ENCODE results near the gene NAV3. TPM values are rescaled to one million over a fixed set of nuclear protein-coding genes. Genes with fewer than 3 reads are reported as not detected.
A peak's percentile ranks its signal among the peaks of the same experiment; 100 is the strongest.

Gene NAV3
- polyA plus RNA-seq, 3 donors: 0.11 TPM; not detected in 2

- H3K4me3 ChIP-seq (replicated peaks in 1 of 3; ENCODE audit: low read depth in 2 of 3, low read length in 3 of 3): no peak overlapping the region
- Mint-ChIP-seq H3K27ac (no peak overlapping the region), H3K9me3 (peaks cover 0 to 3% (median 0%) of the 10 kb centered on the region in 7 donors), H3K36me3 (no peaks in the 10 kb centered on the region), H3K4me1 (no peaks in the 10 kb centered on the region), H3K4me3 (no peak overlapping the region), H3K27me3 (ENCODE audit: low read depth in 3 of 3) (peaks cover 0 to 3% (median 1%) of the 10 kb centered on the region in 3 donors)
- H3K27me3 ChIP-seq (ENCODE audit: control insufficient read depth in 2 of 2, insufficient read depth in 2 of 2, low read length in 2 of 2): no peaks in the 10 kb centered on the region
- no peak overlapping the region for H3K4me2 ChIP-seq (replicated peaks; ENCODE audit: extremely low read depth, low read length, poor library complexity, severe bottlenecking)
- no peaks in the 10 kb centered on the region for H4K20me1 ChIP-seq (ENCODE audit: insufficient read depth, low read length)
- intact Hi-C loops (cut with micrococcal nuclease): no loop called here
- no CpG with 5 or more reads among the region's 6 CpGs for WGBS (ENCODE audit: insufficient coverage)
- no peak for TF ChIP-seq CTCF (IDR thresholded peaks at IDR 0.05)
- no peak overlapping the region for H3K27ac ChIP-seq (ENCODE audit: low read depth in 1 of 2, low read length in 2 of 2)
- no peaks in the 10 kb centered on the region for H3K36me3 ChIP-seq (replicated peaks in 1 of 2; ENCODE audit: control insufficient read depth in 1 of 2, insufficient read depth in 2 of 2, low read length in 2 of 2)
- H2AFZ ChIP-seq (ENCODE audit: insufficient read depth, low read depth, low read length, poor library complexity, severe bottlenecking): no peak overlapping the region
- no peak overlapping the region for H3K9ac ChIP-seq (ENCODE audit: insufficient read depth, low read length, poor library complexity, severe bottlenecking)
- no peaks in the 10 kb centered on the region for H3K79me2 ChIP-seq (ENCODE audit: insufficient read depth, low read length)
- no peaks in the 10 kb centered on the region for H3K4me1 ChIP-seq (ENCODE audit: control insufficient read depth in 1 of 2, insufficient read depth in 2 of 2, low read length in 2 of 2)
- DNase-seq: no peak
- no peaks in the 10 kb centered on the region for H3K9me3 ChIP-seq (replicated peaks in 1 of 2; ENCODE audit: control insufficient read depth in 1 of 2, insufficient read depth in 1 of 2, low read length in 2 of 2)
Measured at GRCh38 chr12:78208092-78208491, 377.4 kb downstream of the NAV3 start.

- peaks cover 0 to 1% (median 0%) of the 10 kb centered on the region in 3 donors for H3K27me3 Mint-ChIP-seq (ENCODE audit: low read depth in 3 of 3)
Measured at GRCh38 chr12:78209846-78210505, 379.3 kb downstream of the NAV3 start.

More at GRCh38 chr12:78209846-78210505, 379.3 kb downstream of the NAV3 start:
- Histone ChIP-seq H3K4me2 (replicated peaks; ENCODE audit: extremely low read depth, low read length, poor library complexity, severe bottlenecking) (no peak overlapping the region), H3K36me3 (replicated peaks in 1 of 2; ENCODE audit: control insufficient read depth in 1 of 2, insufficient read depth in 2 of 2, low read length in 2 of 2) (no peaks in the 10 kb centered on the region), H4K20me1 (ENCODE audit: insufficient read depth, low read length) (no peaks in the 10 kb centered on the region), H3K9ac (ENCODE audit: insufficient read depth, low read length, poor library complexity, severe bottlenecking) (no peak overlapping the region), H2AFZ (ENCODE audit: insufficient read depth, low read depth, low read length, poor library complexity, severe bottlenecking) (no peak overlapping the region), H3K4me1 (ENCODE audit: control insufficient read depth in 1 of 2, insufficient read depth in 2 of 2, low read length in 2 of 2) (no peaks in the 10 kb centered on the region), H3K79me2 (ENCODE audit: insufficient read depth, low read length) (no peaks in the 10 kb centered on the region), H3K27me3 (ENCODE audit: control insufficient read depth in 2 of 2, insufficient read depth in 2 of 2, low read length in 2 of 2) (no peaks in the 10 kb centered on the region), H3K4me3 (replicated peaks in 1 of 3; ENCODE audit: low read depth in 2 of 3, low read length in 3 of 3) (no peak overlapping the region), H3K27ac (ENCODE audit: low read depth in 1 of 2, low read length in 2 of 2) (no peak overlapping the region), H3K9me3 (replicated peaks in 1 of 2; ENCODE audit: control insufficient read depth in 1 of 2, insufficient read depth in 1 of 2, low read length in 2 of 2) (no peaks in the 10 kb centered on the region)
- WGBS (ENCODE audit: insufficient coverage): 100% methylated on average over 4 of the region's 12 CpGs
- DNase-seq: no peak
- H3K36me3 Mint-ChIP-seq: no peaks in the 10 kb centered on the region
- TF ChIP-seq CTCF (IDR thresholded peaks at IDR 0.05): no peak
- H3K4me3 Mint-ChIP-seq: no peak overlapping the region
- H3K27ac Mint-ChIP-seq: peak overlapping the region in 1 of 7 donors; percentile 11
- peaks cover 0 to 3% (median 0%) of the 10 kb centered on the region in 7 donors for H3K9me3 Mint-ChIP-seq
- intact Hi-C loops (cut with micrococcal nuclease): no loop called here
- no peaks in the 10 kb centered on the region for H3K4me1 Mint-ChIP-seq

Measured in CD14-positive monocyte (primary cell).